GM12865 (cell line): ENCODE measurements around the gene SDC4.
A peak's percentile ranks its signal among the peaks of the same experiment; 100 is the strongest.

ENCODE experiments used
- DNase-seq: peaks from one replicate; pipeline ENCODE4 v3.0.0; 2010; ENCODE audit warnings: low read depth
- H3K4me3 ChIP-seq: 2 replicates; pipeline ENCODE4 v1.5.1; 2011; ENCODE audit warnings: mild to moderate bottlenecking, low read depth, low read length, control low read depth
- TF ChIP-seq, protein P1 (sequence below): IDR thresholded peaks from 2 replicates; pipeline ENCODE4 v1.5.1; 2011; ENCODE audit warnings: low read length, control low read depth, low read depth, inconsistent platforms; ENCODE audit not compliant: insufficient read depth; ENCODE audit errors: missing control alignments

The SDC4 gene

GRCh38 chr20:45387274-45387673, 39.0 kb upstream of the SDC4 start:
- DNase-seq: no peak
- H3K4me3 ChIP-seq: no peak overlapping the region
- TF ChIP-seq, protein P1, sequence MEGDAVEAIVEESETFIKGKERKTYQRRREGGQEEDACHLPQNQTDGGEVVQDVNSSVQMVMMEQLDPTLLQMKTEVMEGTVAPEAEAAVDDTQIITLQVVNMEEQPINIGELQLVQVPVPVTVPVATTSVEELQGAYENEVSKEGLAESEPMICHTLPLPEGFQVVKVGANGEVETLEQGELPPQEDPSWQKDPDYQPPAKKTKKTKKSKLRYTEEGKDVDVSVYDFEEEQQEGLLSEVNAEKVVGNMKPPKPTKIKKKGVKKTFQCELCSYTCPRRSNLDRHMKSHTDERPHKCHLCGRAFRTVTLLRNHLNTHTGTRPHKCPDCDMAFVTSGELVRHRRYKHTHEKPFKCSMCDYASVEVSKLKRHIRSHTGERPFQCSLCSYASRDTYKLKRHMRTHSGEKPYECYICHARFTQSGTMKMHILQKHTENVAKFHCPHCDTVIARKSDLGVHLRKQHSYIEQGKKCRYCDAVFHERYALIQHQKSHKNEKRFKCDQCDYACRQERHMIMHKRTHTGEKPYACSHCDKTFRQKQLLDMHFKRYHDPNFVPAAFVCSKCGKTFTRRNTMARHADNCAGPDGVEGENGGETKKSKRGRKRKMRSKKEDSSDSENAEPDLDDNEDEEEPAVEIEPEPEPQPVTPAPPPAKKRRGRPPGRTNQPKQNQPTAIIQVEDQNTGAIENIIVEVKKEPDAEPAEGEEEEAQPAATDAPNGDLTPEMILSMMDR: no peak

GRCh38 chr20:45378191-45378590, 30.0 kb upstream of the SDC4 start, which contains the start of gene TP53TG5:
TSS of gene TP53TG5 (minus strand) at chr20:45378325. CDS start at chr20:45378236, 89 bp downstream.
- no peak within 1 kb of the TSS for H3K4me3 ChIP-seq
- no peak for DNase-seq
- TF ChIP-seq, protein P1: no peak

DNA sequence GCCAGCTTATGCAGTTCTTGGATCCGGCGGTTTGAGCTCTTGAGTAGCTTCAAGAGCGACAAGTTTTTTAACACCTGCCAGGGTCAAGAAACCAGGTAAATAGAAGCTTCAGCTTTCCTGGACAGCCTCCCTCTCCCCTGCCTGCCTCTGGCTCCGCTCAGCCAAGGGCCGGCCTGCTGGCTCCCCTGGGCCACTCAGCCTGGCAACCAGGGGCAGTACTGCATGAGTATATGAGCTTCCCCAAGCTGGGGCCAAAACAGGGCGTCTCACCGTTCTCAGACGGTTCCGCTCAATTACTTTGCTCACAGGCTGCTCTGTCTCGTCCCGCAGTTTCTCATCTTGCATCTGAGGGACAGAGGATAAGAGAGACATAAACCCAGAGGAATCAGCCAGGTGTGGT, 29.0 kb upstream of the SDC4 start:
- no peak for DNase-seq

DNA sequence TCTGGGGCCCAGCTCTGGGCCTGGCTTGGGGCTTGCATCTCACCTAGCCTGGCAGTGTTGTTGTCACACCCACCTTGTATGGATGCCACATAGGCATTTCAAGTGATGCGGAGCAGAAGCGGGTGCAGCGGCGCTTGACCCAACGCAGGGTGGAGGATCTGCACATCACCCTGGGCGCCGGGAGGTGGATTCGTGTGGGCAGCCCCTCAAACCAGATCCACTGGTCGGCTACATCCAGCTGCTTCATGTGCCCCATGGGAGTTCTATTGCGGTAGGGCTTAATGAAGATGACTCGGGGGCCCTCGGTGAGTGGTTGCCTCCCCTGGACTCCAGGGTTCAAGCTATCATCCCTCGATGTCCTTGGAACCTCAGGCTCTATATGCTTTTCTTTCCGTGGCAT, 26.7 kb upstream of the SDC4 start:
- H3K4me3 ChIP-seq: no peak overlapping the region
- DNase-seq: no peak
- TF ChIP-seq, protein P1: no peak

More for the DNA sequence above, 29.0 kb upstream of the SDC4 start:
- H3K4me3 ChIP-seq: no peak overlapping the region
- TF ChIP-seq, protein P1: no peak

DNA sequence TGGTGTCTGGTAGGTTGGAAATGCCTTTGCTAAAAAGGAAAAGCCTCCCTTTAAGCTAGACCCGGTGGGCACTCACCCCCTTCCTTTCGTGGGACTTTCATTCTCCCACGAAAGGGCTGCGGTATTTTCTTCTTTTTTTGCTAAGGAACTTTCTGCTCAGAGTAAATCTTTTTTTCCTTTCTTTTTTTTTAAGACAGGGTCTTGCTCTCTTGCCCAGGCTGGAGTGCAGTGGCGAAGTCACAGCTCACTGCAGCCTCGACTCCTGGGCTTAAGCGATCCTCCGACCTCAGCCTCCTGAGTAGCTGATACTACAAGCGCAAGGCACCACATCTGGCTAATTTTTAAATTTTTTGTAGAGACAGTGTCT, 25.9 kb upstream of the SDC4 start:
- no peak overlapping the region for H3K4me3 ChIP-seq
- no peak for DNase-seq
- TF ChIP-seq, protein P1: no peak

DNA sequence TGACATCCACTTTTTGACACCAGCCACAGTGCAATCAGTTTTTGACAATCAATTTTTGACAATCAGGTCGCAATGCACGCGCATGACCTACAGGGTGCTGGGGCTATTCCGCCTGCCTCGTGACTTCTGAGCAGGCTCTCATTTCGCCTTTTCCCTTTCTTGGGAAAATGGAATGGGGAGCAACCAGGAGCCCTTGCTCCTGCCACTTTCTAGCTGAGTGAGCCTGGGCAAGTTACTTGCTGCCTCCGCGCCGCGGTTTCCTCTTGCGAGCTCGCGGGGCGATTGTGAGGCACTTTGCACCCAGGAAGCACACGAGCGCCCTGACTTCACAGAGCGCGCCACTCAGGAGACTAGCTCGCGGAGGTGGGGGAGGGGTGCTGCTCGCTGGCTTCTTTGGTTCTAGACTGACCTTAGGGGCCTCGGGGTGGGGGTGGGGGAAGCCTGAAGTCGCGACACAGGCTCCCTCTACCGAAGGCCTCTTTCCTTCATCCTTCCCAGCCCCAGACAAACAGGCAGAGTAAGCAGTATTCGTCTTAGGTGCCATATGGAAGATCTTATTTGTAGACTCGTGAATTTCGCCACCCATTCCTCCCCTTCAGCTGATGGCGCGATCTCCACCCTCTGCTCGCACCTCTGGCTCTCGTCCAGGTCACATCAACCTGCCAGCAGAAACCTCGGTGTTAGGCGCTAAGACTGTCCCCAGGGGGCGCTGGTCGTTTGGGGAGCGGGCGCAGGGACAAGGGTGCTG, 25.3 kb upstream of the SDC4 start:
- DNase-seq: peak; percentile 84
- TF ChIP-seq, protein P1: peak; percentile 88
- peak overlapping the region; percentile 5 for H3K4me3 ChIP-seq
